Measurements from ENCODE around the gene C17orf50.
A peak's percentile ranks its signal among the peaks of the same experiment; 100 is the strongest.
"Not testable (repeated sequence)": the region's sequence is repeated elsewhere in the genome, so short reads cannot be mapped to it uniquely, and the experiment has no call there.

Gene C17orf50

GRCh38 chr17:35735036-35735805 is 25.5 kb upstream of the C17orf50 start:
- no peak for DNase-seq

GRCh38 chr17:35736236-35736635 is 24.5 kb upstream of the C17orf50 start:
- no peak for DNase-seq

GRCh38 chr17:35738519-35739133 is 22.1 kb upstream of the C17orf50 start:
- no peak for DNase-seq

- no peak for DNase-seq
Measured at GRCh38 chr17:35740216-35740615, 20.5 kb upstream of the C17orf50 start.

GRCh38 chr17:35740997-35741931 is 19.4 kb upstream of the C17orf50 start:
- no peak for DNase-seq

GRCh38 chr17:35742496-35742895 is 18.2 kb upstream of the C17orf50 start:
- DNase-seq = no peak

GRCh38 chr17:35742896-35743477 is 17.7 kb upstream of the C17orf50 start:
- DNase-seq = no peak

GRCh38 chr17:35743626-35744328 is 16.9 kb upstream of the C17orf50 start:
- DNase-seq = no peak

- DNase-seq = no peak
Measured at GRCh38 chr17:35744830-35745229, 15.9 kb upstream of the C17orf50 start.

GRCh38 chr17:35745246-35745645 is 15.4 kb upstream of the C17orf50 start:
- no peak for DNase-seq

GRCh38 chr17:35745749-35746320 is 14.9 kb upstream of the C17orf50 start:
- DNase-seq = no peak

GRCh38 chr17:35747540-35748017 is 13.1 kb upstream of the C17orf50 start:
- peak; percentile 72 for DNase-seq

- no peak for DNase-seq
Measured at GRCh38 chr17:35748341-35748841, 12.3 kb upstream of the C17orf50 start.

- DNase-seq = no peak
Measured at GRCh38 chr17:35748979-35749378, 11.7 kb upstream of the C17orf50 start.

- no peak for DNase-seq
Measured at GRCh38 chr17:35749560-35750412, 10.9 kb upstream of the C17orf50 start.

- no peak for DNase-seq
Measured at GRCh38 chr17:35750526-35751395, 9.9 kb upstream of the C17orf50 start.

- not testable (repeated sequence) for DNase-seq
Measured at GRCh38 chr17:35751541-35751940, 9.1 kb upstream of the C17orf50 start.

- DNase-seq = no peak
Measured at GRCh38 chr17:35752471-35752870, 8.2 kb upstream of the C17orf50 start.

GRCh38 chr17:35752945-35753764 is 7.5 kb upstream of the C17orf50 start, which contains the start of gene GAS2L2:
GAS2L2 (minus strand) TSS chr17:35753239; CDS start chr17:35752850, 389 bp downstream.
- no peak for DNase-seq
